COLO668 (cell line): ENCODE measurements around the gene MAPK8IP2.

Experiments used
- DNase-seq: peaks from one replicate; lab custom pipeline; 2025; ENCODE audit not compliant: unreplicated experiment; lab: John Stamatoyannopoulos, UW

The MAPK8IP2 gene

GRCh38 chr22:50575426-50575941 lies 25.1 kb upstream of the MAPK8IP2 start:
- no peak for DNase-seq

GRCh38 chr22:50576070-50576469 lies 24.5 kb upstream of the MAPK8IP2 start:
- DNase-seq, result peak; percentile 26

- no peak for DNase-seq
Observed at GRCh38 chr22:50576806-50577696, 23.5 kb upstream of the MAPK8IP2 start.

- DNase-seq, result no peak
Observed at GRCh38 chr22:50577697-50577986, 23.0 kb upstream of the MAPK8IP2 start.

GRCh38 chr22:50577987-50578775 lies 22.4 kb upstream of the MAPK8IP2 start, which contains the start of gene CPT1B:
Gene CPT1B (minus strand): TSS chr22:50578427. CDS start chr22:50577915, 512 bp downstream.
- no peak for DNase-seq

- DNase-seq, result no peak
Observed at GRCh38 chr22:50578776-50579310, 21.8 kb upstream of the MAPK8IP2 start.

GRCh38 chr22:50579752-50580151 lies 20.8 kb upstream of the MAPK8IP2 start:
- no peak for DNase-seq

GRCh38 chr22:50581031-50581949 lies 19.3 kb upstream of the MAPK8IP2 start:
- no peak for DNase-seq

GRCh38 chr22:50581950-50582492 lies 18.6 kb upstream of the MAPK8IP2 start:
- DNase-seq, result peak; percentile 75

- peak; percentile 99 for DNase-seq
Observed at GRCh38 chr22:50582493-50583293, 17.9 kb upstream of the MAPK8IP2 start, which contains the start of gene CHKB. Gene CHKB (minus strand): TSS chr22:50582849. CDS start chr22:50582781, 68 bp downstream.

- DNase-seq, result no peak
Observed at GRCh38 chr22:50583294-50583861, 17.2 kb upstream of the MAPK8IP2 start.

GRCh38 chr22:50584106-50585096 lies 16.2 kb upstream of the MAPK8IP2 start:
- no peak for DNase-seq

GRCh38 chr22:50585238-50585637 lies 15.4 kb upstream of the MAPK8IP2 start:
- DNase-seq, result no peak

GRCh38 chr22:50585781-50586180 lies 14.8 kb upstream of the MAPK8IP2 start:
- no peak for DNase-seq

- DNase-seq, result no peak
Observed at GRCh38 chr22:50586416-50586815, 14.2 kb upstream of the MAPK8IP2 start.

- DNase-seq, result no peak
Observed at GRCh38 chr22:50587407-50587806, 13.2 kb upstream of the MAPK8IP2 start.

- DNase-seq, result no peak
Observed at GRCh38 chr22:50595189-50595588, 5.4 kb upstream of the MAPK8IP2 start.

GRCh38 chr22:50597097-50597496 lies 3.5 kb upstream of the MAPK8IP2 start:
- no peak for DNase-seq
